AG09319 (cell line): ENCODE results near the gene TMEM266.

ENCODE experiments used
- DNase-seq: peaks from one replicate; pipeline ENCODE4 v3.0.0-alpha.2; 2010; ENCODE audit warnings: low read depth; ENCODE audit errors: extremely low read depth
- CTCF ChIP-seq: IDR thresholded peaks from 2 replicates; pipeline ENCODE4 v1.5.1; 2011; ENCODE audit warnings: low read depth, mild to moderate bottlenecking, inconsistent platforms, low read length, moderate library complexity

The TMEM266 gene

DNA sequence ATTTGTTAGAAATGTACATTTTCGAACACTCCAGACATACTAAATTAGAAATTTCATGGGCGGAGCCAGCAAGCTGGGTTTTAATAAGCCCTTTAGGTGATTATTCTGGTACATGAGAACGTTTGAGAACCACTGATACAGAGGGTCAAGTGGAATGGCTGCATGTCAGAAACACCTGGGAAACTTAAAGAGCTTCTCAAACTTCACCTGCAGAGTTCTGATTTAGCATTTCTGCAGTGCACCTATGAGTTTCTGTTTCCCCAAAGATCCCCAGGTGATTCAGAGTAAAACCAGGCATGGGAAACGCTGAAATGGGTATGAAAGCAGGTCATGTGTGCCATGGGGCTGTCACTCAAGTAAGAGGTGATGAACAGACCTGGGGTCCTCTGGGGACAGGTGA, 68.1 kb downstream of the TMEM266 start:
- DNase-seq: no peak
- no peak for TF ChIP-seq CTCF

GRCh38 chr15:76134537-76134936, 74.8 kb downstream of the TMEM266 start:
- no peak for TF ChIP-seq CTCF
- DNase-seq: no peak

DNA sequence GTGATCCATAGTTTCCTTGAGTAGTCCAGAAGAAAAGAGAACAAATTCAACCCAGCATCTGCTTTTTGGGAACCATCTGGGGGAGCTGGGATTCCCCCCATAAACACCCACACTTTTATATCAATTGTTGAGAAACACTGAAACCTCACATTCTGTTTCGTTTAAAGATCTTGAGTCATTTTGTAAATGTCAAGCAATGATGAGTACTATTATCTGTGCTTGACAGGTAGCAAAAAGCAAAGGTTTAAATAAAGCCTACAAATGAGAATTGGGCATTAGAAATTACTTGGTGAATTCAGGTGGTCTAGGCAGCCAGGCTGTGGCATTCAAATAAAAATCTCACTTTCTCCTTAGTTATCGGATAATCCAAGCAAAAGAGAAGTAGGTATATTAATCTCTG, 75.7 kb downstream of the TMEM266 start:
- TF ChIP-seq CTCF: no peak
- DNase-seq: no peak

DNA sequence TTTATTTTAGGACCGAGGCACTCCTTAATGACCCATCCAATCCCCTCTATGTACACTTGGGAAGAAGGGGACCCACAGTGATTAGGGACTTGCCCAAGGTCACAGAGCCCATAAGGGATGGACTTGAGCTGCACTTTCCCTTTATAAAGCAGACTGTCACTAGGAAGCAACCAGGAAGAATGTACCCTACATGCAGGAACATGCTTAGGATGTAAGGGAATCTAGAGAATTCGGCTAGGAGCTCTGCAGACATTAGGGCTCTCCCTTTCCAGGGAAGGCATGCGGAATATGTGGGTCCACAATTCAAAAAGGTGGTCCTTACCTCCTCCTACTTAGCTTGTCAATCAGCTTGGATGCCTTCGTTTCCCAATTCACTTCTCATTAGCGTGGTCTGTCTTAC, 78.7 kb downstream of the TMEM266 start:
- TF ChIP-seq CTCF: no peak
- DNase-seq: no peak

- peak; percentile 95 for TF ChIP-seq CTCF
- DNase-seq: peak; percentile 31
Measured at GRCh38 chr15:76139368-76140073, 79.7 kb downstream of the TMEM266 start.

GRCh38 chr15:76140074-76140464, 80.3 kb downstream of the TMEM266 start:
- TF ChIP-seq CTCF: no peak
- no peak for DNase-seq

- no peak for TF ChIP-seq CTCF
- no peak for DNase-seq
Measured at GRCh38 chr15:76146812-76147211, 87.0 kb downstream of the TMEM266 start.
